H1 (cell line): ENCODE measurements around the gene ARL3. TPM values are rescaled to one million over a fixed set of nuclear protein-coding genes. Genes with fewer than 3 reads are reported as not detected.

Source experiments
- CTCF ChIA-PET: fragments of 300-600 bp; sonication (Branson Sonifier 250); formaldehyde crosslinking; loops from one replicate; lab custom pipeline; 2021; ENCODE audit not compliant: partially characterized antibody; lab: Charles Lee
- POLR2A ChIA-PET: fragments of 300-600 bp; sonication (Branson Sonifier 250); formaldehyde crosslinking; loops from one replicate; lab custom pipeline; 2021; ENCODE audit warnings: inconsistent platforms; ENCODE audit not compliant: partially characterized antibody; lab: Charles Lee
- DNase-seq, 2 experiments: peaks; one replicate each; pipeline versions ENCODE4 v3.0.0 to v3.0.0-alpha.2; 2010 to 2022; ENCODE audit warnings: low spot score in 2 of 2, low read depth in 1 of 2, mixed read lengths in 1 of 2
- FAIRE-seq: peaks from 2 replicates; lab custom pipeline; 2011; peaks lifted over from hg19 to GRCh38; lab: Jason Lieb, UNC
- H2AFZ ChIP-seq: 2 replicates; pipeline ENCODE4 v1.8.1; 2012; ENCODE audit warnings: low read length, inconsistent platforms
- H2AK5ac ChIP-seq: 2 replicates; pipeline ENCODE4 v1.6.1; 2013; ENCODE audit warnings: low read depth, low read length
- H2BK120ac ChIP-seq: replicated peaks from 2 replicates; pipeline ENCODE3; 2013; ENCODE audit warnings: low read depth, low read length, inconsistent platforms
- H2BK12ac ChIP-seq: 2 replicates; pipeline ENCODE4 v1.6.1; 2013; ENCODE audit warnings: low read depth, low read length
- H2BK15ac ChIP-seq: 2 replicates; pipeline ENCODE4 v1.6.1; 2013; ENCODE audit warnings: low read length
- H2BK20ac ChIP-seq: 2 replicates; pipeline ENCODE4 v1.6.1; 2013; ENCODE audit warnings: low read length
- H2BK5ac ChIP-seq: 2 replicates; pipeline ENCODE4 v1.6.1; 2013; ENCODE audit warnings: low read depth, low read length
- H3K14ac ChIP-seq: 2 replicates; pipeline ENCODE4 v1.6.1; 2013; ENCODE audit warnings: inconsistent platforms; ENCODE audit not compliant: insufficient read length
- H3K18ac ChIP-seq: 2 replicates; pipeline ENCODE4 v1.6.1; 2013; ENCODE audit warnings: low read length; ENCODE audit errors: extremely low read depth
- H3K23ac ChIP-seq: 2 replicates; pipeline ENCODE4 v1.6.1; 2013; ENCODE audit warnings: inconsistent platforms; ENCODE audit not compliant: insufficient read length
- H3K23me2 ChIP-seq: 2 replicates; pipeline ENCODE4 v1.6.1; 2013; ENCODE audit warnings: low read depth, low read length
- H3K27ac ChIP-seq: 2 replicates; pipeline ENCODE4 v1.6.1; 2011; ENCODE audit warnings: low read depth, low read length, inconsistent platforms
- H3K27me3 ChIP-seq, 4 experiments: replicated peaks in 1 of 4; 1 replicate in 1 of 4; 2 replicates in 3 of 4; pipeline versions ENCODE4 v1.6.1 to v1.8.1; 2011 to 2013; ENCODE audit warnings: low read length in 3 of 4, mild to moderate bottlenecking in 3 of 4, inconsistent platforms in 2 of 4, mixed read lengths in 2 of 4, moderate library complexity in 1 of 4; ENCODE audit not compliant: control insufficient read depth in 3 of 4, insufficient read depth in 3 of 4; ENCODE audit errors: extremely low read depth in 1 of 4
- H3K36me3 ChIP-seq, 4 experiments: 2 replicates each; pipeline versions ENCODE4 v1.6.1 to v1.8.1; 2011 to 2013; ENCODE audit warnings: mild to moderate bottlenecking in 4 of 4, low read length in 3 of 4, moderate library complexity in 2 of 4, control low read depth in 1 of 4, inconsistent platforms in 1 of 4; ENCODE audit not compliant: insufficient read depth in 4 of 4, control insufficient read depth in 2 of 4
- H3K4ac ChIP-seq: replicated peaks from 2 replicates; pipeline ENCODE3; 2013; ENCODE audit warnings: low read length, low read depth, mixed read lengths, inconsistent platforms; ENCODE audit not compliant: insufficient read length
- H3K4me1 ChIP-seq, 4 experiments: replicated peaks in 1 of 4; 1 replicate in 1 of 4; 2 replicates in 3 of 4; pipeline versions ENCODE4 v1.6.1 to v1.8.1; 2011 to 2013; ENCODE audit warnings: low read length in 3 of 4, inconsistent platforms in 2 of 4, mixed read lengths in 1 of 4; ENCODE audit not compliant: insufficient read depth in 4 of 4, control insufficient read depth in 3 of 4
- H3K4me2 ChIP-seq, 2 experiments: 2 replicates each; pipeline versions ENCODE4 v1.6.1 to v1.8.1; 2011 to 2013; ENCODE audit warnings: low read depth in 2 of 2, low read length in 2 of 2, control low read depth in 1 of 2, inconsistent platforms in 1 of 2, mild to moderate bottlenecking in 1 of 2; ENCODE audit not compliant: insufficient read depth in 1 of 2
- H3K4me3 ChIP-seq, 4 experiments: fragments of 200-600, 300-600 bp in 1 of 4; sonication (generic), shearing (Covaris generic), sonication (Bioruptor Twin) in 1 of 4; 2 replicates each; pipeline versions ENCODE4 v1.5.1 to v1.8.1; 2011 to 2016; ENCODE audit warnings: low read length in 4 of 4, low read depth in 3 of 4, control low read depth in 2 of 4, inconsistent platforms in 2 of 4, mild to moderate bottlenecking in 2 of 4, mixed read lengths in 1 of 4, moderate library complexity in 1 of 4; ENCODE audit not compliant: insufficient read depth in 2 of 4; ENCODE audit errors: extremely low read depth in 1 of 4
- H3K56ac ChIP-seq: replicated peaks from 2 replicates; pipeline ENCODE3; 2013; ENCODE audit warnings: low read depth, mild to moderate bottlenecking, mixed read lengths, low read length, inconsistent platforms; ENCODE audit not compliant: insufficient read length
- H3K79me1 ChIP-seq: 2 replicates; pipeline ENCODE4 v1.6.1; 2013; ENCODE audit warnings: low read depth, low read length, control low read depth
- H3K79me2 ChIP-seq, 2 experiments: 2 replicates each; pipeline versions ENCODE4 v1.6.1 to v1.8.1; 2012 to 2013; ENCODE audit warnings: low read length in 2 of 2, mild to moderate bottlenecking in 2 of 2, inconsistent platforms in 1 of 2; ENCODE audit not compliant: insufficient read depth in 2 of 2, control insufficient read depth in 1 of 2
- H3K9ac ChIP-seq, 4 experiments: replicated peaks in 1 of 4; 1 replicate in 1 of 4; 2 replicates in 3 of 4; pipeline versions ENCODE4 v1.6.1 to v1.8.1; 2011 to 2013; ENCODE audit warnings: low read depth in 3 of 4, low read length in 3 of 4, control low read depth in 2 of 4, mild to moderate bottlenecking in 2 of 4, moderate library complexity in 2 of 4, inconsistent platforms in 1 of 4; ENCODE audit errors: extremely low read depth in 1 of 4
- H3K9me3 ChIP-seq, 2 experiments: 2 replicates each; pipeline versions ENCODE4 v1.6.1 to v1.8.1; 2012 to 2013; ENCODE audit warnings: mild to moderate bottlenecking in 2 of 2, moderate library complexity in 2 of 2, control low read depth in 1 of 2, inconsistent platforms in 1 of 2, low read depth in 1 of 2, low read length in 1 of 2, mixed read lengths in 1 of 2; ENCODE audit not compliant: insufficient read depth in 2 of 2
- H4K20me1 ChIP-seq, 2 experiments: replicated peaks in 1 of 2; 2 replicates each; pipeline versions ENCODE3 to v1.8.1; 2011 to 2013; ENCODE audit warnings: inconsistent platforms in 2 of 2, low read length in 2 of 2, mild to moderate bottlenecking in 1 of 2; ENCODE audit not compliant: insufficient read depth in 2 of 2, control insufficient read depth in 1 of 2
- H4K5ac ChIP-seq: 2 replicates; pipeline ENCODE4 v1.6.1; 2013; ENCODE audit warnings: low read length, low read depth, mixed read lengths, inconsistent platforms; ENCODE audit not compliant: insufficient read length
- H4K8ac ChIP-seq: 2 replicates; pipeline ENCODE4 v1.8.0; 2013; ENCODE audit warnings: mild to moderate bottlenecking, moderate library complexity, low read length, inconsistent platforms; ENCODE audit not compliant: insufficient read depth; ENCODE audit errors: extremely low read depth
- H4K91ac ChIP-seq: replicated peaks from 2 replicates; pipeline ENCODE3; 2013; ENCODE audit warnings: low read length, mixed read lengths, inconsistent platforms; ENCODE audit not compliant: insufficient read length
- ATF3 ChIP-seq: IDR thresholded peaks from 2 replicates; pipeline ENCODE4 v1.6.1; 2011; ENCODE audit warnings: low read depth, mild to moderate bottlenecking, low read length; ENCODE audit not compliant: insufficient read depth
- BCL11A ChIP-seq, 2 experiments: IDR thresholded peaks; one replicate each; pipeline ENCODE4 v1.6.1; 2011; ENCODE audit warnings: low read depth in 2 of 2, low read length in 2 of 2, mild to moderate bottlenecking in 2 of 2
- CREB1 ChIP-seq: IDR thresholded peaks from 2 replicates; pipeline ENCODE4 v1.6.1; 2012; ENCODE audit warnings: inconsistent platforms
- GABPA ChIP-seq: IDR thresholded peaks from 2 replicates; pipeline ENCODE4 v1.6.1; 2011; ENCODE audit warnings: mild to moderate bottlenecking, low read length, moderate library complexity, borderline replicate concordance; ENCODE audit not compliant: insufficient read depth
- JUN ChIP-seq: IDR thresholded peaks from 2 replicates; pipeline ENCODE4 v1.6.1; 2011; ENCODE audit warnings: low read depth, mild to moderate bottlenecking, improper control_type of control experiment, low read length
- SP1 ChIP-seq: IDR thresholded peaks from 2 replicates; pipeline ENCODE4 v1.6.1; 2011; ENCODE audit warnings: low read depth, low read length
- TEAD4 ChIP-seq: IDR thresholded peaks from 2 replicates; pipeline ENCODE4 v1.6.1; 2012; ENCODE audit warnings: low read depth, low read length, inconsistent platforms, mixed read lengths
- WGBS, 2 experiments: shearing (Covaris generic) in 1 of 2; methylation state at CpG; one replicate each; pipeline versions ENCODE4 v1.1.6 to v1.1.7; 2013 to 2015; ENCODE audit warnings: low lambda C conversion rate in 2 of 2, mixed read lengths in 2 of 2, inconsistent platforms in 1 of 2, low coverage in 1 of 2, missing lambda C conversion rate in 1 of 2; ENCODE audit not compliant: insufficient replicate concordance in 2 of 2, insufficient coverage in 1 of 2, insufficient read length in 1 of 2; ENCODE audit errors: extremely low coverage in 1 of 2, missing lambda C conversion rate in 1 of 2; 5-methylcytosine and 5-hydroxymethylcytosine counted together
- polyA plus RNA-seq, 7 experiments: library from polyadenylated mRNA; depleted of rRNA in 3 of 7; stranded (reverse) in 5 of 7; unstranded in 2 of 7; fragments of >200 nt in 5 of 7; fragments of 200-250 nt in 2 of 7; gene quantifications; 1 replicate in 5 of 7; 2 replicates in 1 of 7; 4 replicates in 1 of 7; pipeline versions ENCODE4 v1.2.1 to v1.2.3, GENCODE V29; 2011 to 2013; ENCODE audit warnings: missing spikeins in 2 of 7, mixed read lengths in 2 of 7
- total RNA-seq: library from RNA; stranded (reverse); fragmentation: NEBNext Ultra II Directional; extraction: Animal tissue kit (Norgen Biotek cat#: 25700); gene quantifications from 2 replicates; pipeline ENCODE4 v1.2.1, GENCODE V29; 2021

ARL3 gene
- total and polyA plus RNA-seq, 2 of the 8 experiments (the other 6 are each of a cell fraction or from before 2014, with no cell fraction given) = 8.8 to 16.2 TPM

GRCh38 chr10:102635377-102635776, 78.8 kb downstream of the ARL3 start:
- Histone ChIP-seq H2BK120ac (no peak overlapping the region), H3K4me3 (no peak overlapping the region), H3K9ac (no peak overlapping the region), H3K79me2 (no peaks in the 10 kb centered on the region), H3K18ac (no peak overlapping the region), H3K14ac (no peak overlapping the region), H2BK5ac (no peak overlapping the region), H3K23ac (no peak overlapping the region), H2BK20ac (no peak overlapping the region), H3K56ac (no peak overlapping the region), H4K8ac (no peak overlapping the region), H4K20me1 (no peaks in the 10 kb centered on the region), H3K79me1 (no peaks in the 10 kb centered on the region), H3K4ac (no peak overlapping the region), H3K36me3 (no peaks in the 10 kb centered on the region; a peak in 1 of 8 replicates), H4K91ac (no peak overlapping the region), H3K4me1 (peaks cover under 1 to 30% (median 16%) of the 10 kb centered on the region in 4 experiments; a peak in 6 of 7 replicates), H3K9me3 (no peaks in the 10 kb centered on the region), H3K4me2 (no peak overlapping the region), H2BK12ac (peak overlapping the region; percentile 27; the same call in 1 of the 2 replicates), H2BK15ac (0 out of 2 replicates have a peak overlapping the region, but pooled peaks have one; percentile 13), H3K27me3 (no peaks in the 10 kb centered on the region), H2AFZ (no peak overlapping the region), H3K27ac (no peak overlapping the region), H3K23me2 (no peaks in the 10 kb centered on the region), H2AK5ac (peak overlapping the region; percentile 26; the same call in 1 of the 2 replicates), H4K5ac (no peak overlapping the region)
- DNase-seq (no peak), FAIRE-seq (no peak)
- POLR2A ChIA-PET = interaction anchor here (0.8 to 0.9 kb wide), 2 partner anchors 10 to 14 kb away, joined by 4 read pairs; no protein-coding TSS in a partner anchor
- no peak for TF ChIP-seq ATF3
- TF ChIP-seq JUN = no peak
- TF ChIP-seq BCL11A (IDR thresholded peaks at IDR 0.05; ENCODE audit: low read depth in 2 of 2, low read length in 2 of 2) = no peak
- TF ChIP-seq TEAD4 = no peak
- TF ChIP-seq SP1 = no peak
- no peak for TF ChIP-seq GABPA
- TF ChIP-seq CREB1 = no peak
- CTCF ChIA-PET = interaction anchor here (0.6 to 14.3 kb wide), 5 partner anchors 9 to 33 kb away, joined by 3 to 160 read pairs (median 4); no protein-coding TSS in a partner anchor
- WGBS, 2 experiments = 90% methylated on average over 4 of the region's 4 CpGs; no CpG with 5 or more reads in 1 of the 2 experiments
